ENCODE measurements around the gene FAM53C.

GRCh38 chr5:138305797-138306196 lies 32.3 kb upstream of the FAM53C start:
- TF ChIP-seq ZNF274 (IDR thresholded peaks at IDR 0.05; ENCODE audit: low read depth, low read length): no peak
- TF ChIP-seq YY1 (IDR thresholded peaks at IDR 0.05; ENCODE audit: insufficient read depth, insufficient read length): no peak
- no peak for TF ChIP-seq SUZ12 (IDR thresholded peaks at IDR 0.05; ENCODE audit: extremely low read depth, insufficient read depth, insufficient read length)

All from NT2/D1 (cell line).